ENCODE results near the gene DNAH7.
"Not testable (repeated sequence)": the region's sequence is repeated elsewhere in the genome, so short reads cannot be mapped to it uniquely, and the experiment has no call there.

The DNAH7 gene

DNA sequence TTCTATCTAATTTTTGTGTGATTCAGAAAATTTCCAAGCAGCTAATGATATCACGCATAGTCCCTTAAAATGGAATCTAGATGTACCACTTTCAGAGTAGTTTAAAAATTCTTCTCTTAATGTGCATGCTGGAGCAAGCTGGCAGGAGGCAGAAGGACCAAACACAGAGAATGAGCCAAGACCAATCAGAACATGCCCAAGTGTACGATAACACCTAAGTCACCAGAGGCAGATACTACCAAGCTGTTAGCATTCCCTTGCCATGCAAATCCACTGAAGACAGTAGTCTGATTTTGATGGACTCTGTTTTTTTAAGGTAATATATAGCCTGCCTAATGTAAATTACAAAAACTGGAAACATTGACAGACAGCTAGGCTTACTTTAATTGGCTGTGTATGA lies 109.3 kb downstream of the DNAH7 start:
- no peak for DNase-seq

DNA sequence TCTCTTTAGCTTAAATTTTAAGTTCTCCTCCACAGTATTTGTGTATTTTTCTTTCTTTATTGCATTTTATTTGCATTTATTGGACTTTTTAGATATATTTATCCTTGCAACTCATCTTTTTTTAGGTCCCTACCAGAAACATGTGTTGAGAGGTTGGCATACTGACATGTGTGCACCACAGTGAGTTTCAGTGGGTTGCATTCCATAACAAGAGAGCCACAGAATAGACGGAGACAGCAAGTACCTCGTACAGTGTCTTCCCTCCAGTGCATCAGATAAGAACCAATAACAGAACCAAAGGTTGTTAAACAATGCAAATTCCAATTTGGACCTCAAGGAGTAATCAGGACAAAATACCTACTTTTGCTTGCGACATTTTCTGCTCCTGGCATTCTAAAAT lies 111.9 kb downstream of the DNAH7 start:
- no peak for DNase-seq

GRCh38 chr2:195945056-195945455 lies 123.6 kb downstream of the DNAH7 start:
- DNase-seq: no peak

DNA sequence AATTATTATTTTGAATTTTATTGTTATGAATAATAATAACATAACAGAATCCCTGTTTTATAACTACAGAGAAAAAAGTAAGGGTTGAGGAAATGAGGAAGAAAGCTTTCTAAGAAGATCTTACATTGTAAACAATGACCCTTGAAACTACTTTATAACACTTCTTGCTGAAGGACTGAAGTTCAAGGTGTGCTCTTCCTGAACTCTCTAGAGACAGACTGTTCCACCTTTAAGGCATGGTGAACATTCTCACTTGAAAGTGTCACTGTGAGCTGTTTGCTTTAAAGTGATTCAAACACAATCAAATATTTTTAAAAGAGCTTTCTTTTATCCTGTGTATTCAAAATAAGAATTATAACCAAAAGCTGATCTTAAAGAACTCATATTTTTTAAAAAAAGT lies 131.5 kb downstream of the DNAH7 start:
- no peak for DNase-seq

DNA sequence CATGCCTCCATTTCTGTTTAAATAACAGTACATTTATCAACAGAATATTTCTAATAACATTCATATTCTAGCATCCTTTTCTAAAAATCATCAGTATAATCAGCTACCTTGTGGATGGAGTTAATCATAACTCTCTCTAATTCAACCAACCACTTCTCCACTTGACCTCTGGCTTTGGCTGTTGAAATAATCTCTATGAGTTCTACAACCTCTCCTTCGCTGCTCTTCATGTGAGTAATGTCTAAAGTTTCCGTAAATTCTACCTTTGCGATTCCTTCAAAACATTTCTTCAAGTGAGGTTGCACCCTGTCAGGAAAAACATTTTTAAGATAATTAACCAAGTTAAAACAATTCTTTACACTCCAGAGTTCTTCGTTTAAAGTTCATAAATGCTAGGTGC lies 134.2 kb downstream of the DNAH7 start:
- no peak for DNase-seq

DNA sequence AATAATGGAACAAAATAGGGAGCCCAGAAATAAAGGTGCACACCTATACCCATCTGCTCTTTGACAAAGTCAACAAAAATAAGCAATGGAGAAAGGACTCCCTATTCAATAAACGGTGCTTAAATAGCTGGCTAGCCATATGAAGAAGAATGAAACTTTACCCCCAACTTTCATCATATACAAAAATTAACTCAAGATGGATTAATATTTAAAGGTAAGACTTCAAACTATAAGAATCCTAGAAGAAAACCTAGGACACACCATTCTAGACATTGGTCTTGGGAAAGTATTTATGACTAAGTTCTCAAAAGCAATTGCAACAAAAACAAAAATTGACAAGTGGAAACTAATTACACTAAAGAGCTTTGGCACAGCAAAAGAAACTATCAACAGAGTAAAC lies 139.1 kb downstream of the DNAH7 start:
- no peak for DNase-seq

DNA sequence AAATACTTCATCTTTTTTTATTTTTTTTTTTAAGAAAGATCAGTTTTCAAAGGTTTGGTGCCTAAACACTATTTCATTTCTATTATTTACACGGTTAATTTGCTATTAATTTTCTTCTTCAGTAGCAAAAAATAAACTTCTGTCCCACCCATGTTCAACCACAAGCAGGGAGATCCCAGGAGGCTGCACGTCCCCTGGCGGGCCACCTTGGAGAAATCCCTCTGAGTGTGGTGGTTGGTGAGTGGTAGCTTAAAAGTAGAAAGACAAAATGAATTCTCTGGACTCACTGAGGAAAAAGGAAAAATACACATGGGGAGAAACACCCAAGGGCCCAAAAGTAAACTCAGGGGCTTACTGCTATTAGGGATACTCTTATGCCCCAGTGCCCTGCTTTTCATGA lies 143.5 kb downstream of the DNAH7 start:
- DNase-seq: no peak

DNA sequence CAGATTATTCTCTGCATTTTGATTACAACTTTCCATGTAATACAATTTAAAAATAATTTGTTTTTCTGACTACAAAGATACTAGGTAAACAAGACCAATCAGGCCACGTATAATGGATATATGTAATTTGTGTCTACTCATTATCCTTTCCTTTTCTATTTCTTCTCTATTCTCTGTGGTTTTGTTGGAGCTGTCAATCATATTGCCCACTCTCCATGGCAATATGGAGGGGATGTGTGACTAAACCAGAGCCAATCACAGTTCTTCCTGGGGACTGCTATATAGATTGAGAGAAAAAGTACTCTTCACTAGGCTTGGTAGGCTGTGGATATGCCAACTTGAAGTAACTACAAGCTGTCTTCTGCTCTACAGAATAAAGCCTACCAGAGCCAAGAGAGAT lies 144.7 kb downstream of the DNAH7 start:
- DNase-seq: no peak

- DNase-seq: not testable (repeated sequence)
Measured at GRCh38 chr2:195917021-195917600, 151.5 kb downstream of the DNAH7 start.

DNA sequence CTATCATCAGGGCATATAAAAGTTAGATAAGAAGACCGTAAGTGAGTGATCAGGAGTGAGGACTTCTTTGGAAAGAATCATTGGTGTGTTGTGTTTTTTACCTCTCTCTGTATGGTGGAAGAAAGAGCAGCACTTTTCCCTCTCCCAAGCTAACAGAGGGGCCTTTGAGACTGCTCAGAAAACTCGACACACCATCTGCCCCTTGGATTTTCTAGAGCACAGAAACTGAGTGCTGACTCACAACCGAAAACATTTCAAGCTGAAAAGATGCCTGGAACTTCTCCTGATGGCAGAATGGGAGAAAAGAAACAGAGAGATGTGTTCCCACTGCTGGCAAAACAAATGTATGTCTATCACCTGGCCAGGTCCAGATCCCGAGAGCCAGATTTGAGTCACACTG lies 156.6 kb downstream of the DNAH7 start:
- no peak for DNase-seq

- no peak for DNase-seq
Measured at GRCh38 chr2:195910570-195910969, 158.1 kb downstream of the DNAH7 start.

- no peak for DNase-seq
Measured at GRCh38 chr2:195909926-195910325, 158.7 kb downstream of the DNAH7 start.

DNA sequence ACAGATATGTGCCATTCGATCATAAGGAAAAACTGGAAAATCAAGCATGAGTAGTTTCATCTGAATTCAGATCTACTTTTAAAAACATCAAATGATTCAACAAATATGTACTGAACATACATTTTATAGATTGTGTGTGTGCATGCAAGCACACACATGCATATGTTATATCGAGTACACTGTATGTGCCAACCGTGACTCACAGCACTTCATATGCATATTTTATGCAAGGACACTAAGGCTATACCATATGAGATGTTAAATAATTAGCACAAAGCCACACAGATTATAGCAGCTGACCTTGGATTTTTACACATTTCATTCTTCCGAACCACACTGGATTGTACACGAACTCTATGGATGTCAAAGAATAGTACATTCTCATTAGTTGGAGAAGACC lies 161.2 kb downstream of the DNAH7 start:
- DNase-seq: no peak

DNA sequence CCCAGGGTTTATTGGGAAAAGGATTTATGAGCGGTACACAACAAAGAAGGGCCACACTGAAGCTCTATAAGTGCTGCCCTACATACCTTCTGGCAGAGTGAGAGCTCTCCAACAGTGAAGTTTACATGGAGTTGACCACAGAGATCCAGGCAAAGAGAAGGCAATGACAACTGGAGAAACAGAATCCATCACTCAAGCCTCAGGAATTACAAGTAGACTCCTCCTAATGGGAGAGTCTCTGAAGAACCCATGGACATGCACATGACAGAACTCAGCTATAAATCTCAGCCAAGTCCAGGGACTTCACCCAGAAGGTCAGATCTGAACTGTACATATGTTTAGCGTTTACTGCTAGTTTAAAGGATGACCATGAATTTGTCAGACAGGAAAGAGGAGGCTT lies 164.7 kb downstream of the DNAH7 start:
- no peak for DNase-seq

- no peak for DNase-seq
Measured at GRCh38 chr2:195902857-195903256, 165.8 kb downstream of the DNAH7 start.

DNA sequence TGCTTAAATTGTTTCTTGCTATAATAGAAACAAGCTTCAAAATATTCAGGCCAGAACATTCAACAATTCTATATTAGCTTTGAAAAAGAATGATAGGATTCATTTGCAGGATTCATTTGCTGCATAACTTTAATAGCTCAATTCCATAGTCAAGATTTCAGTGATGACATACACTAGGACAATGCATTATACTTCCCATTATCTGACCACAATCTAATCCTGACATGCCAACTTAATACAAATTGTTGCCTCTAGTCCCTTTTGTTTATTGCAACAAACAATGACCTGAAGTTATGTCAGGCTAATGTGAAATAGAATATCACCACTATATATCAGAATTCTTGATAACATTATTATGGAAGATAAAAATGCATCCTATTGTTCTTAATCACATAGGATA lies 169.4 kb downstream of the DNAH7 start:
- no peak for DNase-seq

DNA sequence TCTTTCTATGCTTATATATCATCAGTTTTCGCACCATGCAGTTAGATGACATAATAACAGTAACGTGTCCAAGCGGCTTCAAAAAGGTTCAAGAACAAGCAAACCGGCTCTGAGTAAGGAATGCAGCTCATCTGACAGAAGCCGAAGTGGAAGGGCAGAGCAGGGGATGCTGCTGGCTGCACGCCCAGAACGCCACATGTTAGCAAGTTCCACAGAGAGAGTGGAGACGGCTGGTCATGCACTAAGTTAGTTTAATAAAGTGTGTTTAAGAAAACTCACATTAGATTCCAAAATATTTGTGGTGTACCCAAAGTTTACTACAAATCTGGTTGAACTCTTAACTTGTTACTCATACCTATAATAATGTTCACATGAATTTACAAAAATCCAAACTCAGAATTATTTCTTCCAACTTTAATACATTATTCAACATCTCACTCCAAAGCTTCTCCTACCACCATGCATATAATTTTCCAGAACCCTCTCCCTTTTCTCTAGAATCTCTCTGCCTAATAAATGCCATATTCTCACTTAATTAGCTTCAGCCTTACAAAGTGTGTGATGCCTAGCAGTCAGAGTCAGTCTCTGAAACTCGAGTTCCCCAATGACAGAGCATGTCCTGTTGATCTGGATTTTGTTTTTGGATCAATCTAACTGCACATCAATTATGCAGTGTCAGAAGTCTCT lies 170.0 kb downstream of the DNAH7 start:
- peak; percentile 19 for DNase-seq

DNA sequence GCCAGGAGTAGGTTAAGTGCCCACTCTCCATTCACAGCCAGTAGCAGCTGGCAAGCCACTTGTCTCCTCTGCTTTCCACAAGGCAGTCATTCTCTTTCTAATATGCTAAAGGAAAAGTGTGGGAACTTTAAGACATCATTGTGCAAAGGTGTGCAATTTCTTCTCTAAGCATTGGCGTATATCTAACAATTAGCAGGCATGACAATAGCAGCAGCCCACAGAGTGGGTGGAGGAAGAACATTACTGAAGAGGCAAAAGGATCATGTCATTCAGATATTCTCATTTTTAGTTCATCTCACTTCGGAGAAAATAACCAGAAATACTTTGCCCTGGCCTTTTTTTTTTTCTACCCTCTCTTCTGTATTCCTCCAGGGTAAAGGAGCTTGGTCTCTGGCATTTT lies 177.6 kb downstream of the DNAH7 start:
- DNase-seq: no peak

GRCh38 chr2:195879153-195879552 lies 189.5 kb downstream of the DNAH7 start:
- no peak for DNase-seq

DNA sequence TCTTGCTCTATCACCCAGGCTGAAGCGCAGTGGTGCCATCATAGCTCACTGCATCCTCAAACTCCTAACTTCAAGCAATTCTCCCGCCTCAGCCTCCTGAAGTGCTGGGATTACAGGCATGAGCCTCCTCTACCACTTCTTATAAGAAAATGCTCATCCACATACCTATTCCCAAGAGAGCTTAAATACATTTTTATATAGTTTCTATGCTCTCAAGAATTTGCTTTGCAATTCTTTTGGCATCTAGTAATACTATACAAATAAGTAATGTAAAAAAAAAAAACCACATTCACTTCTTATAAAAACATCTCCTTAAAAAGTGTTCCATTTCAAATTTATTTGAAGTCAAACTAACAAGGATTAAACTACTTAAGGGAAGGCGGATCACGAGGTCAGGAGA lies 197.3 kb downstream of the DNAH7 start:
- DNase-seq: no peak

DNA sequence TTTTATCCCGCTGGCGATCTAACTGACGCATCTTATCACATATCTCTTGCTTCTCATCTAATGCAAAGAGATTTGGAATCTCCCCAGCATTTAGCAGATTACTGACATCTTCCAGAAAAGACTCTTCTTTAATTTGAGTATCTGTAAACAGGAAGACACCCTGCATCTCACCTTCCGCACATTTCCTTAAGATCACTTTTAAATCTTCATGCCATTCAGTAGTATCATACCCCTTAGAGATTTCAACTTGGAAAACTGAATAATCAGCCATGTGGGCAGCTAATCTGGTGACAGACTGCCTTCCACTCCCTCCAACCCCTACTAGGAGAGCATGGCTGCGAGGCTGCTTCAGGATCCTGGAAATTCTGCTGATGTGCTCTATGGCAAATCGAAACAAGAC lies 204.3 kb downstream of the DNAH7 start:
- no peak for DNase-seq

DNA sequence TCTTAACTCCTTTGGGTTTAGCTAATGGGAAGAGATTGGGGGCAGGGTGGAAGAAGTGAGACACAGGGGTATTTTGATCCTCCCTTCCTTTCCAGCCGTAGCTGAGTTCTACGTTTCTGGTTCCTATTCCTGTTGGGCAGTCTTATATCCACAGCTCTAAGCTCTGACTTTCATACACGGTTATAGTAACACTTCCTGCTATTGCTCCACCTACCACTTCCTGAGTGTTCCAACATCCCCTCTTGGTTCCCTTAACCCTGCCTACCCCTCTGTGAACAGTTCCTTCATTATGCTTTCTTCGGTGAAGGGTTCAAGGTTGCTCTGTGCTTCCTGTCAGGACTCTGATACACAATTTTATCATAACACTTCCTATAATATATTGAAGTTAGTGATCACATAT lies 205.1 kb downstream of the DNAH7 start:
- DNase-seq: no peak

DNA sequence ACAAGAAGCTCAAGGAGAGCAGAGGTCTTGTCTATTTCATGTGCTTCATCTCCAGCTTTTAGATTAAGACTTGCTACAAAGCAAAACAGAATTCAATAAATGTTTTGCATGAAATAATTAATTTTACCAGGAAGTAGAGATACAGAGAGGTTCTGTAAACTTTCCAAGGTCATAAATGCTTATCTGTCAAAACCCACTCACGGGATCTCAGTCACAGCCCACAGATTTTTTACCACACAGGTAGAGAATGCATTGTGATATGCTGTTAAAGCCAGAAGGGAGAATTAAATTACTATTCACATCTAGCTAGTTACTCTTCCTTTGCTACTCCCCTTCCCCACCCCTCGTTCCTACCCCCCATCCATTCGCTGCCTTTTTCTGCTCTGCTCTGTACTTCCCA lies 205.5 kb downstream of the DNAH7 start:
- no peak for DNase-seq

DNA sequence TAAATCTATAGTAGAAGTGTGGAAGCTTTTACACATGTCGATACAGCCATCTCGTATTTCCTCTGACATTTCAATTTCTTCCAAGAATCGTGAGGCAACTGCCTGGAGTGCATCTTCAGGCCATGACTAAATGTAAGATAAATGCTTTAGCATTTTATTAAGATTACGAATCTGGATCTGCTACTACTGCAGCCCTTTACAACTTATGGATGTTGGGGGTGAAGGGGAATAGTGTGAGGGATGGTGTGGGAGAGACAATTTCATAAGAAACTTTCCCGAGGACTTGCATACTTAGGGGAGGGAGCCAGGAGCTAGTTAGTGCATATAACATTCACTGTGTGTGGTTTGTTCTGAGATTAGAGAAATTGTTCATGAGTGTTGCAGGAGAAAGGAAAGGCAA lies 206.8 kb downstream of the DNAH7 start:
- DNase-seq: no peak

GRCh38 chr2:195859513-195859912 lies 209.1 kb downstream of the DNAH7 start:
- no peak for DNase-seq

All from kidney glomerular epithelial cell (primary cell).